ENCODE data around the gene DEPDC4. TPM values are rescaled to one million over a fixed set of nuclear protein-coding genes. Genes with fewer than 3 reads are reported as not detected.
"Not testable (repeated sequence)": the region's sequence is repeated elsewhere in the genome, so short reads cannot be mapped to it uniquely, and the experiment has no call there.

DEPDC4 gene
- total and polyA plus RNA-seq, 2 of the 4 experiments (the other 2 are of a cell fraction): 0.72 to 0.79 TPM

DNA sequence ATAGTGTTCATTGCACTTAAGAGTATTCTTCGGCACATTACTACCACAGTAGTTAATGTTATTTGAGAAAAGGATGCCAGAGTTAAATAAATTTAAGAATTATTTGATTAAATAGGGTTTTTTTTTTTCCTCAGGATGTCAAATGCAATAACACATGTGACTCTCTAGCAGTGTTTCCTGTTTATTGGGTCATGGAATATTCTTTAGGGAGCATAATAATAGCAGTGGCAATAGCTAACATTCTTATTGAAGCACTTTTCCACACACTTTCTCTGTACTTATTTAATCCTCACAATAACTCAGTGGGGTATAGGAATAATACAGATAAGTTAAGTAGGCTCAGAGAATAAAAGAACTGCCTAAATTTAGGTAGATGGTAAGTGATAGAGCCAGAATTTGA lies 44.4 kb upstream of the DEPDC4 start (continued):
- TF ChIP-seq, protein P1, sequence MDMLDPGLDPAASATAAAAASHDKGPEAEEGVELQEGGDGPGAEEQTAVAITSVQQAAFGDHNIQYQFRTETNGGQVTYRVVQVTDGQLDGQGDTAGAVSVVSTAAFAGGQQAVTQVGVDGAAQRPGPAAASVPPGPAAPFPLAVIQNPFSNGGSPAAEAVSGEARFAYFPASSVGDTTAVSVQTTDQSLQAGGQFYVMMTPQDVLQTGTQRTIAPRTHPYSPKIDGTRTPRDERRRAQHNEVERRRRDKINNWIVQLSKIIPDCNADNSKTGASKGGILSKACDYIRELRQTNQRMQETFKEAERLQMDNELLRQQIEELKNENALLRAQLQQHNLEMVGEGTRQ (IDR thresholded peaks at IDR 0.05; ENCODE audit: low read depth, low read length): no peak
- no peak for TF ChIP-seq FOS (IDR thresholded peaks at IDR 0.05; ENCODE audit: low read depth, low read length)
- TF ChIP-seq POLR2A (IDR thresholded peaks at IDR 0.05; ENCODE audit: low read depth, low read length): no peak
- TF ChIP-seq RAD21 (IDR thresholded peaks at IDR 0.05; ENCODE audit: low read length): no peak
- TF ChIP-seq MAFK (IDR thresholded peaks at IDR 0.05; ENCODE audit: low read depth, low read length): no peak
- no peak for TF ChIP-seq NFE2L2 (IDR thresholded peaks at IDR 0.05; ENCODE audit: low read depth, low read length)

DNA sequence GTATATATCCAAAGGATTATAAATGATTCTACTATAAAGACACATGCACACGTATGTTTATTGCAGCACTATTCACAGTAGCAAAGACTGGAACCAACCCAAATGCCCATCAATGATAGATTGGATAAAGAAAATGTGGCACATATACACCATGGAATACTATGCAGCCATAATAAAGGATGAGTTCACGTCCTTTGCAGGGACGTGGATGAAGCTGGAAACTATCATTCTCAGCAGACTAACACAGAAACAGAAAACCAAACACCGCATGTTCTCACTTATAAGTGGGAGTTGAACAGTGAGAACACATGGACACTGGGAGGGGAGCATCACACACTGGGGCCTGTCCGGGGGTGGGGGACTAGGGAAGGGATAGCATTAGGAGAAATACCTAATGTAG lies 41.3 kb upstream of the DEPDC4 start:
- H3K79me1 ChIP-seq (ENCODE audit: low read depth in 1 of 2, low read length in 2 of 2); H3K9me1 ChIP-seq (ENCODE audit: insufficient read depth, low read length); H3K23ac ChIP-seq (ENCODE audit: low read depth, low read length); H2AK5ac ChIP-seq (ENCODE audit: low read depth, low read length); H2BK5ac ChIP-seq (ENCODE audit: low read depth, low read length, poor library complexity, severe bottlenecking); ATAC-seq (ENCODE audit: low read depth); H3K14ac ChIP-seq (replicated peaks; ENCODE audit: low read depth, low read length); H2AFZ ChIP-seq (replicated peaks; ENCODE audit: low read length, poor library complexity); H4K20me1 ChIP-seq (ENCODE audit: insufficient read depth, low read length); H3K4me2 ChIP-seq (ENCODE audit: low read depth, low read length); H2BK15ac ChIP-seq (ENCODE audit: low read depth, low read length); DNase-seq; CTCF ChIA-PET; POLR2A ChIA-PET (ENCODE audit: unreplicated experiment); H3K4me3 ChIP-seq (ENCODE audit: insufficient read depth, low read depth, low read length); H3K9ac ChIP-seq (ENCODE audit: low read depth, low read length); H2BK20ac ChIP-seq (ENCODE audit: low read depth, low read length); H2BK120ac ChIP-seq (ENCODE audit: low read depth, low read length); H2AK9ac ChIP-seq (replicated peaks; ENCODE audit: low read depth, low read length, poor library complexity); H3K4me1 ChIP-seq (ENCODE audit: control insufficient read depth, insufficient read depth, low read length); H4K91ac ChIP-seq (ENCODE audit: insufficient read depth, low read depth, low read length); H3K18ac ChIP-seq (ENCODE audit: low read depth, low read length); H4K8ac ChIP-seq (ENCODE audit: low read depth in 2 of 2, low read length in 2 of 2); intact Hi-C loops (cut with micrococcal nuclease); H3K4ac ChIP-seq (ENCODE audit: low read depth, low read length); in situ Hi-C loops (cut with MboI; ENCODE audit: low sequenced_read_pairs); BruUV-seq (replicated peaks); H3K27ac ChIP-seq (ENCODE audit: insufficient read depth, low read length); H3K9me3 ChIP-seq (ENCODE audit: control insufficient read depth, insufficient read depth, low read length); H3K56ac ChIP-seq (ENCODE audit: extremely low read depth, insufficient read depth, low read length); H4K5ac ChIP-seq (ENCODE audit: low read depth, low read length); dilution Hi-C loops (cut with HindIII; ENCODE audit: low sequenced_read_pairs, unreplicated experiment); H3K27me3 ChIP-seq (ENCODE audit: control insufficient read depth, insufficient read depth, low read length): not testable (repeated sequence)
- WGBS, 2 experiments (ENCODE audit: extremely low coverage in 2 of 2, insufficient read length in 1 of 2): no CpG with 5 or more reads among the region's 5 CpGs
- peaks cover 18% of the 10 kb centered on the region for H3K36me3 ChIP-seq (ENCODE audit: control insufficient read depth, insufficient read depth, low read length)

DNA sequence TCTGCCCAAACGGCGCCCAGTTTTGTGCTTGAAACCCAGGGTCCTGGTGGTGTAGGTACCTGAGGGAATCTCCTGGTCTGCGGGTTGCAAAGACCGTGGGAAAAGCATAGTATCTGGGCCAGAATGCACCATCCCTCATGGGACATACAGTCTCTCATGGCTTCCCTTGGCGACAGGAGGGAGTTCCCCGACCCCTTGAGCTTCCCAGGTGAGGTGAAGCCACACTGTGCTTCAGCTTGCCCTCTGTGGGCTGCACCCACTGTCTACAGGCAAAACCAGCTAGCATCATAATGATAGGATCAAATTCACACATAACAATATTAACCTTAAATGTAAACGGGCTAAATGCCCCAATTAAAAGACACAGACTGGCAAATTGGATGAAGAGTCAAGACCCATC lies 37.5 kb upstream of the DEPDC4 start:
- H2BK15ac ChIP-seq (ENCODE audit: low read depth, low read length); in situ Hi-C loops (cut with MboI; ENCODE audit: low sequenced_read_pairs); H4K5ac ChIP-seq (ENCODE audit: low read depth, low read length); H3K9ac ChIP-seq (ENCODE audit: low read depth, low read length); H4K20me1 ChIP-seq (ENCODE audit: insufficient read depth, low read length); H3K56ac ChIP-seq (ENCODE audit: extremely low read depth, insufficient read depth, low read length); H2BK20ac ChIP-seq (ENCODE audit: low read depth, low read length); intact Hi-C loops (cut with micrococcal nuclease); H2BK120ac ChIP-seq (ENCODE audit: low read depth, low read length); H3K4me1 ChIP-seq (ENCODE audit: control insufficient read depth, insufficient read depth, low read length); H3K4me2 ChIP-seq (ENCODE audit: low read depth, low read length); BruUV-seq (replicated peaks); CTCF ChIA-PET; H4K91ac ChIP-seq (ENCODE audit: insufficient read depth, low read depth, low read length); POLR2A ChIA-PET (ENCODE audit: unreplicated experiment); H3K14ac ChIP-seq (replicated peaks; ENCODE audit: low read depth, low read length); dilution Hi-C loops (cut with HindIII; ENCODE audit: low sequenced_read_pairs, unreplicated experiment); H4K8ac ChIP-seq (ENCODE audit: low read depth in 2 of 2, low read length in 2 of 2); H3K9me3 ChIP-seq (ENCODE audit: control insufficient read depth, insufficient read depth, low read length); H2AK9ac ChIP-seq (replicated peaks; ENCODE audit: low read depth, low read length, poor library complexity); H2AK5ac ChIP-seq (ENCODE audit: low read depth, low read length); H3K18ac ChIP-seq (ENCODE audit: low read depth, low read length); H3K4ac ChIP-seq (ENCODE audit: low read depth, low read length); H3K4me3 ChIP-seq (ENCODE audit: insufficient read depth, low read depth, low read length); H3K23ac ChIP-seq (ENCODE audit: low read depth, low read length); H2BK5ac ChIP-seq (ENCODE audit: low read depth, low read length, poor library complexity, severe bottlenecking); H3K27me3 ChIP-seq (ENCODE audit: control insufficient read depth, insufficient read depth, low read length); H3K27ac ChIP-seq (ENCODE audit: insufficient read depth, low read length); H3K9me1 ChIP-seq (ENCODE audit: insufficient read depth, low read length); H2AFZ ChIP-seq (replicated peaks; ENCODE audit: low read length, poor library complexity); ATAC-seq (ENCODE audit: low read depth); DNase-seq: not testable (repeated sequence)
- WGBS, 2 experiments (ENCODE audit: extremely low coverage in 2 of 2, insufficient read length in 1 of 2): 100% methylated on average over 1 of the region's 7 CpGs; no CpG with 5 or more reads in 1 of the 2 experiments
- H3K79me1 ChIP-seq (ENCODE audit: low read depth in 1 of 2, low read length in 2 of 2): peaks cover 0 to 19% of the 10 kb centered on the region in 2 experiments; a peak in 3 of 4 replicates
- peaks cover 24% of the 10 kb centered on the region for H3K36me3 ChIP-seq (ENCODE audit: control insufficient read depth, insufficient read depth, low read length)

Measured in IMR-90 (cell line).